HG02763 (cell line): ENCODE data around the gene HES5.
"Not testable (repeated sequence)": the region's sequence is repeated elsewhere in the genome, so short reads cannot be mapped to it uniquely, and the experiment has no call there.

Source experiments
- ATAC-seq: cut with Tn5 transposase; IDR thresholded peaks from one replicate; pipeline ENCODE4 v1.9.1; 2021; ENCODE audit warnings: mild to moderate bottlenecking, moderate library complexity; ENCODE audit not compliant: unreplicated experiment

HES5 gene, protein sequence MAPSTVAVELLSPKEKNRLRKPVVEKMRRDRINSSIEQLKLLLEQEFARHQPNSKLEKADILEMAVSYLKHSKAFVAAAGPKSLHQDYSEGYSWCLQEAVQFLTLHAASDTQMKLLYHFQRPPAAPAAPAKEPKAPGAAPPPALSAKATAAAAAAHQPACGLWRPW

DNA sequence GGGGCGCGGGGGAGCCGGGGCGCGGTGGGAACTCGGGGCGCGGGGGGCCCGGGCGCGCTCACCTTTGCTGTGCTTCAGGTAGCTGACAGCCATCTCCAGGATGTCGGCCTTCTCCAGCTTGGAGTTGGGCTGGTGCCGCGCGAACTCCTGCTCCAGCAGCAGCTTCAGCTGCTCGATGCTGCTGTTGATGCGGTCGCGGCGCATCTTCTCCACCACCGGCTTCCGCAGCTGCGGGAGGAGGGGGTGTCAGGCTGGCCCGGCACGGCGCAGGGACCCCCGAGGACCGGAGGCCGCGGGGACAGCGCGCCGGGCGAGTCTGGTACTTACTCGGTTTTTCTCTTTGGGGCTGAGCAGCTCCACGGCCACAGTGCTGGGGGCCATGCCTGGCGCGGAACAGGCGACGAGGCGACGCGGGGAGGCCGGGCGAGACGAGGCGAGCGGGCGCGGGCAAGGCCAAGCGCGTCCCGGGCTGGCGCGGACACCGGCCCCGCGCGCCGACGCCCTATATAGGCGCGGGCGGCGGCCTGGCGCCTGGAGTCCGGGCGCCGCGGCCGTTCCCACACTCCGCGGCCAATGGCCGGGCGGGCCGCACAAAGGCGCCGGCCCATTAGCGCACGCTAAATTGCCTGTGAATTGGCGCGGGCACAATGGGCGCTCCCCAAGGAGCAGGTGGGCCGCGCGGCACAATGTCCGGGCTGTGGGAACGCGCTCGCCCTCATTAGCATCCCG lies at the start of gene HES5:
Gene HES5, minus strand, starts transcription at position 480 of the 729 bp plus-strand sequence. Its CDS starts 99 bp downstream, at position 381.
- no peak for ATAC-seq

DNA sequence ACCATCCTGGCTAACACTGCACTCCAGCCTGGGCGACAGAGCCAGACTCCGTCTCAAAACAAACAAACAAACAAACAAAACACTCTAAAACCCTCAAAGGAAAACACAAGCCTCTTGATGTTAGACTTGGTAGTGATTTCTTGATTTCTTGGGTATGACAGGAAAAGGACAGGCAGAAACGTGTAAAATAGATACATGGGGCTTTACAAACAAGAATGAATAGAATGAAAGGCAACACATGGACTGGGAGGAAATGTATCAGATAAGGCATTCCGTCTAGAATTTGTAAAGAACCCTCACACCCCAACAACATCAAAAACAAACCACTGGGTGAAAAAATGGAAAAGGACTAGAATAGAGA lies 48.7 kb upstream of the HES5 start:
- ATAC-seq, result no peak

DNA sequence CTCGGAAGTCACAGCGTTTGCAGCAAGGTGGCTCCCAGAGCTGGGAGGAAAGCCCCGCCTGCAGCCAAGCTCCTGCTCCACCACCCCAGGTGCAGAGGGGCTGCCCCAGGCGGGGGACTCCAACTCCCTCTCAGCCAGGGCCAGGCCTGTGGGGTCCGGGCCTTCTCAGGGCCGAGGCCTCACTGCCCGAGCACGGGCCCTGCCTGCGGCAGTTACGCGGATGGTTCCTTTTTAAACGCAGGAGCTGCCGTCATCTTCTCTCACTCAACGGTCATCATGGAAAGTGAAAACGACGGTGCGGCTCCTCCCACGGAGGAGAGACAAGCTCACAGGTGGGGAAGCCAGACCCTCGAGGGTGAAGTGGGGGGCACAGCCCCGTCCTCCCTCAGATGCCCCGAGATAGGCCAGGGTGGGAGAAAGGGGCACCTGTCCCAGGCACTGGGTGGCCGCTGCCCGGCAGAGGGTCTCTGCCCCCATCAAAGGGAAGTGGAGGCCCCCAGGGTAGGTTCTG lies 47.6 kb upstream of the HES5 start:
- not testable (repeated sequence) for ATAC-seq

DNA sequence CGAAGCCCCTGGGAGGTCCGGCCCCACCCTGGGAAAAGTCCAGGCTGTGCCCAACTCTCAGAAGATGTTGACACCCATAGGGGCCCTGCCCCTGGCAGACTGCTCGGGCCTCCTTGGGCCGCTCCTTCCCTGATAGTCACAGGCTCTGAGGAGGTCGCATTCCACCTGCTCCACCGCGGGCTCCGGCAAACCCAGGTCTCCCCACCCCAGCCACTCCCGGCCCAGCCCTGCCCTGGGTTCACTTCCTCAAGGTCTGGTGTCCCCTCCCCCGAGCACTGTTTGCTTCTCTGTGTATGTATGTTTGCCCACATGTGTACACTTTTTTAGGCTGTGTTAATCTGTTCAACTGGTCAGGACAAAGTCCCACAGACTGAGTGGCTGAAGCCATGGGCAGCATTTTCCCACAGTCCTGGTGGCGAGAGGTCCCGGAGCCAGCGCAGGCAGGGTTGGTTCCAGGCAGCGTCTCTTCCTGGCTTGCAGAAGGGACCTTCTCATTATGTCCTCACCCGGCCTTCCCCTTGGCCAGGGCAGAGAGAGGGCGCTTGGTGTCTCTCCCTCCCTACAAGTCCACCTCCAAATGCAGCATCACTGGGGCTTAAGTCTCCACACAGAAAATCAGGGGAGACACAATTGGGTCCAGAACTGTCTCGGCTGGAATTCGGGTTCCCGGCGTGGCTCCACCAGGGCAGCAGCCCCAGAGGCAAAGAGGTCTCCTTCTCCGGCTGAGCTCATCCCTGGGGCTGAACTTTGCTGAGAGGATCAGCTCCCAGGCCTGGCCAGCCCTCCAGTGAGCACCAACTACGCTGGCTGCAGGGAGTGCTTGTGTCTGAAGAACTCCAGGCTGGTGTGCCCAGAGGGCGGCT lies 46.0 kb upstream of the HES5 start:
- no peak for ATAC-seq

DNA sequence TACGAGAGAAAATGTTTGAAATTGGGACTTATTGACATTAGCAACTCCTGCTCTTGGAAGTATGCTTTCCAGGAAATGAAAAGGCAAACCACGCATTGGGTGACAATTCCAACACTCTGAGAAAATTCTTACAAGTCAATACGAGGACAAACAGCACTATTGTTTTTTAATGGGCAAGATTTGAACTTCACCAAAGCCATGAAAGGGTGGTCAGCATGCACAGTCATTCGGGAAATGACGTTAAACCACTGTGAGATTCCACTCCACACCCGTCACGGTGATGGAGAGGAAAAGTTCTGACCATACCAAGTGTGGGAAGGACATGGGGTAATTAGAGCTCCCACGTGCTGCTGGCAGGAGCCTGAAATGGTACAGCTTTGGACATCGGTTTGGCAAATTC lies 44.3 kb upstream of the HES5 start:
- no peak for ATAC-seq

DNA sequence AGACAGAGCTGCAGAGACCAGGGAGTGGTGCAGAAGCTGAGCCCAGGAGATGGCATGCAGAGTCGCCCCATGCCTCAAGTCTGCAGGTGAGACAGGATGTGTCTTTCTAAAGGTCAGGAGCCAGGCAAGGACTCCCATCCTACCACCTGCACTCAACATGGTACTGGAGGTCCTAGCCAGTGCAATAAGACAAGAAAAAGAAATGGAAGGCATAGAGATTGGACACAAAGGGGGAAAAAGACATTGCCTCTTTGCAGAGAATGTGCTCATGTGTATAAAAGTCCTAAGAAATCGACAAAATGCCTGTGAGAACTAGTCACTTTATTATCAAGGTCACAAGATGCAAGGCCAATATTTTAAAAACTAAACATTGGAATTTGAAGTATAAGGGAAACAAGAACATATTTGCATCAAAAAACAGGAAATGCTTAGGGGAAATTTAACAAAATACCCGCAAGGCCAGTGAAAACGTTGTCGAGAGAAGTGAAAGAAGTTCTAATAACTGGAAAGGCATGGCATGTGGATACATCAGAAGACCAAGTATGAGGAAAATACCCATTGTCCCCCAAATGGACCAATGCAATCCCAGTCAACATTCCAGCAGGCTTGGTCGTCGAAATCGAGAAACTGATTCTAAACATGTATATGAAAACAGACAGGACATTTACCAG lies 43.3 kb upstream of the HES5 start:
- ATAC-seq, result no peak

DNA sequence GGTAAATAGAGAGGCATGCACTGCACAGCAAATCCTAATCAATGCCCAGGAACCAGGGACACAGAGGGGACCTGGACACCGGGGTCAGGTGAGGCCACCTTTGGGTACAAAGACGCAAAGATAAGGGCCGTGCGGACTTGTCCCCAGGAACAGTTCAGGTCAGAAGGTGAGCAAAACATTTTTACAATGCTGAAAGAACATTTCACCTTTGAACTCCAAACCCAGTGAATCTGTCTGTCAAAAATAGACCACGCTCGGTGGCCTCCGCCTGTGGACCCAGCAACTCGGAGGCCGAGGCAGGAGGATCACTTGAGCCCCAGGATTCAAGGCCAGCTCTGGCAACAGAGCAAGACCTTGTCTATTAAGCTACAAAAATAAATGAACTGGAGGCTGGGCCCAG lies 41.3 kb upstream of the HES5 start:
- no peak for ATAC-seq

DNA sequence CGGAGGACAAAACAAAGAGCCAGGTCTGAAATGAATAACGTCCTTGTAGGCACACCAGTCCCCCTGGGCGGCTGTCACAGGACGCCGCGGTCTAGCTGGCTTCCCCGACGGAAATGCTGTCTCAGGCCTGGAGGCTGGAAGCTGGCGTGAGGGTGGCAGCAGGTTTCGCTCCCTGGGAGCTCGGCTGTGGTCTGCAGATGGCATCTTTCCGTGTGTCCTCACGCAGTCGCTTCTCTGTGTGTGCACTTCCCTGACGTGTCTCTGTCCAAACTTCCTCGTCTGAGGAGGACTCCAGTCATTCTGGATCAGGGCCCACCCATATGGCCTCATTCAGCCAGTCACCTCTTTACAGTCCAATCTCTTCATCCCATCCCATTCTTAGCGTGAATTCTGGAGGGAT lies 40.3 kb upstream of the HES5 start:
- no peak for ATAC-seq

DNA sequence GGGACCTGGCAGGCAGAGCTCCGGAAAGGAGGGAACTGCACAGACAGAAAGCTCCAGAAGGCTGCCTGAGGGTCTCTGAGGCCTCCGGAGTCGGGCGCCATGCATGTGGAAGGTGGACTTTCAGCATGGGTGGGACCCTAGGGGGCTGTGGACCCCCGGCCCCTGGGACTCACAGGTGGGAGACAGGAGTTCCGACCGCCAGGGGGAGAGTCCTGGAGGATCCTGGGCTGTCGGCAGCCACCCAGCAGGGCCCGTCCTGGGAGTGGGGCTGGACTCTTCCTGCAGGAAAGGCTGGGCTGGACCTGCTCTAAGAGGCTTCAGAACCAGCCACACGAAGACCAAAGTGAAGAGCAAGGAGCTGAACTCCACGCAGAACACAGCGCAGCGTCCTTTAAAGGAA lies 39.6 kb upstream of the HES5 start:
- ATAC-seq, result not testable (repeated sequence)

DNA sequence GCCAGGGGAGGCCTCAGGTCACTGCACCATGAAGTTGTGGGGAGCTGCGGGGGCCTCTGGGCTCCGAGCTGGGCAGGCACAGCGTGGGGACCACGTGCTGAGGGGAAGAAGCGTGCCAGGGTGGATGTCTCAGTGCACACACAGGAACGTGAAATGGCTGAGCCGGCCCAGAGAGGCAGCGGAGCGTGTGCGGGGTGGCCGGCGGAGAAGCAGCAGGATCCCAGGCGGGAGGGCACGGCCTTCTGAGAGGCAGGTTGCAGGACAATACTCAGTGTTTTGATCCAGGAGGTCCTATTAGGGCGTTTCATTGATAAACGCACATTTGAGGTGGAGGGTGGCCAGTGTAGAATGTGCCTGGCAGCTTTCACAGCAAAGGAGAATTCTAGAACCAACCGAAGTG lies 39.0 kb upstream of the HES5 start:
- ATAC-seq, result no peak

DNA sequence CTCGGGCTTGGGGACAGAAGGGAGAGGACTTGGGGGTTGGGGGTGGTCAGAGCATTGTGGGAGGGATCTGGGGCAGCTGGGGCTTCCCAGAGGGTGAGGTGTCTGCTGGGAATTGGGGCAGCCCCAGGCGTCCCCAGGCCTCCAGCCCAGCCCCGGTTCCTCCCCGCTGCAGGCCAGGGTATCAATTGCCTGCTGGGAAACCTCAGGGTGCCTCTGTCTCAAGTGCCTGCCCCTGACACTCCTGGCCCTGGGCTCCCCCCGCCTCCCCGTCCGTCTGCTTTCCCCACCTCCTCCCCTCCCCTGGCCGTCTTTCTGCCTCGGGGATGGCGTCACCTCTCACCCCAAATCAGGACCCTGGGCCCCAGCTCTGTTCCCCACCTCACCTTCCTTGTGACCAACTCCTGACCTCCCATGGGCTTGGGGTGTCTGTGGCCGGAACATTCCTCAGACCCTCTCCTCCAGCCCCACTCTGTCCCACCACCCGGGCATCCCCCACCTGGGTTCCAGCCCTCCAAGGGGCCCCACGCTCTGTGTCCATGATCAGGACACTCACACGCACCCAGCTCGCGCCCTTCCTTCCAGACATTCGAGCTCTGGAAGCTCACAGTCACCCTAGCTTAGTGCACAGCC lies 38.2 kb upstream of the HES5 start:
- ATAC-seq, result not testable (repeated sequence)

DNA sequence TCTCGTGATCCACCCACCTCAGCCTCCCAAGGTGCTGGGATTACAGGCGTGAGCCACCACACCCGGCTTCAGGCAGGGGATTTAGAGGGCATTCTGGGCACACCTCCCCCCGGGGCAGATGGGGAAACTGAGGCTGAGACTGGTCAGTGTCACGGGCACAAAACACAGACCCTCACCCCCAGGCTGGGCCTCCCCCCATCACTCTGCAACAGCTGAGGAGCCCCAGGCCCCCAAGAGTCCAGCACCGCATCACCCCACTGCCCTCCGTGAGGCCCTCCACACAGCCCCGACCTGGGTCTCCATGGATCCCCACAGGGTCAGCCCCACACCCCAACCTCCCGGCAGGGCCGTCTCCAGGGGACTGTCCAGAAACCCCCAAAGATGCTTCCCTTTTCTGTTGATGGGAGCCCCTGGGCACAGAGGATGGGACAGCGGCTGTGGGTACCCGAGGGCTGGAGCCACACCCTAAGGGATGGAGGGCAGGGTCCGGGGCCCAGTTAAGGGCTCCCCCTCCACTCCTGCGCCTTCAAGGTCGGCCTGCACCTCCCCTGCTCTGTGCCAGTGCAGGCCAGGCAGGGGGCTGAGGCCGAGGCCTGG lies 37.1 kb upstream of the HES5 start:
- ATAC-seq, result no peak

DNA sequence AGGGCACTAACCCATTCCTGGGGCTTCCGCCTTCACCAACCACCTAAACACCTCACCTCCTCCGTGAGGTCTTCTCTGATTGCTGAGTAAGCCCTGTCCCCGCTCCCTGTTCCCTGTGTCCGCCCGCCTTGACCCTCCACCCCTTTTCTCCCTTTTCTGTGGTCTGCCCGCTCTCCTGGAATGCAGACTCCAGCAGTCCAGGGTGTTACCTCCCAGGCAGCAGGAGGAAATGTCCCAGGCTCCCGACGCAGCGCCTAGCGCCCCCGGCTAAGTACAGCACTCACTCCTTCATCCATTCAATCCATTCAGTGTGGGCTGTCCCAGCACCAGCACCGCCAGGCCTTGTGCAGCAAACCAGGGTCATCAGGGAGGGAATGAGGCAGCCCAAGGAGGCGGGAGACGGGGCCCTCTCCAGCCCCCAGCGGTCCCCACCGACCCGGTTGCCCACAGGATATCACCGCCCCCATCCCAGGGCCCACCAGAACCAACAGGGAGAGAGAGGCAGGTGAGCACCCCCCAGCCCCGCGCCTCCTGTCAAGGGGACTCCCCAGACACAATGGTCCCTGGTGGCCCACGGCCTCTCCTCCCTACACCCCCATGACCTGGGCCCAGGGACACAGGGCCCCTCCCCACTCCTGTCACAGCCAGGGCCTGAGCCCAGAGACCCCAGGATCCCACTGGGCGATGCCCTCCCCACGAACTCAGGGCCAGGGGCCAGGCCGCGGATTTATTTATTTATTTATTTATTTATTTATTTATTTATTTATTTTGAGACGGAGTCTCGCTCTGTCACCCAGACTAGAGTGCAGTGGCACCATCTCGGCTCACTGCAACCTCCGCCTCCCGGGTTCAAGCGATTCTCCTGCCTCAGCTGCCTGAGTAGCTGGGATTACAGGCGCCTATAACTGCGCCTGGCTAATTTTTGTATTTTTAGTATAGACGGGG lies 36.3 kb upstream of the HES5 start:
- no peak for ATAC-seq

DNA sequence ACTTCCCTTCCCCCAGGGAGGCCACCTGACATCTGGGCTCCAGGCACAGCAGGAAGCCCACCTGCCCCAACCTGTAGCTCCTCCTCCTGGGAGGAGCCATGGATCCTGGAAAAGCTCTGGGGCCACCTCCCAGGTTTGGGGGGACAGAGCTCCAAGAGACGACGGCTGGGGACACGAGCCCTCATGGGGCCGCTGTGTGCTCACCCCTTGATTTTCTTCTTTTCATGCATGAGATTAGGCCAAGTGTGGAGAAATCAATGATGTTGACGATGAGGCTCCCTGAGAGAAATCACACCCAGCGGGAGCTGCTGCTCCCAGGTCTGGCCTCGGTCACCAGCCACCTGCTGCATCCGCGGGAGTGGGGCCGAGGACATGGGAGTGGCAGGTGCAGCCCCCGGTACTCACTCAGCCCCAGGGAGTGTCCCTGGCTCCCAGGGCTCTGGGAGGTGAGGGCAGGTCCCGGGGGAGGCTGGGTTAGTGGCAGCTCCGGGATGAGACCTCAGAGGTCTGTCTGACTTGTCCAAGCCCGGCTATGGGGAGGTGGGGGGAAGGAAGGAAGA lies 34.8 kb upstream of the HES5 start:
- no peak for ATAC-seq

DNA sequence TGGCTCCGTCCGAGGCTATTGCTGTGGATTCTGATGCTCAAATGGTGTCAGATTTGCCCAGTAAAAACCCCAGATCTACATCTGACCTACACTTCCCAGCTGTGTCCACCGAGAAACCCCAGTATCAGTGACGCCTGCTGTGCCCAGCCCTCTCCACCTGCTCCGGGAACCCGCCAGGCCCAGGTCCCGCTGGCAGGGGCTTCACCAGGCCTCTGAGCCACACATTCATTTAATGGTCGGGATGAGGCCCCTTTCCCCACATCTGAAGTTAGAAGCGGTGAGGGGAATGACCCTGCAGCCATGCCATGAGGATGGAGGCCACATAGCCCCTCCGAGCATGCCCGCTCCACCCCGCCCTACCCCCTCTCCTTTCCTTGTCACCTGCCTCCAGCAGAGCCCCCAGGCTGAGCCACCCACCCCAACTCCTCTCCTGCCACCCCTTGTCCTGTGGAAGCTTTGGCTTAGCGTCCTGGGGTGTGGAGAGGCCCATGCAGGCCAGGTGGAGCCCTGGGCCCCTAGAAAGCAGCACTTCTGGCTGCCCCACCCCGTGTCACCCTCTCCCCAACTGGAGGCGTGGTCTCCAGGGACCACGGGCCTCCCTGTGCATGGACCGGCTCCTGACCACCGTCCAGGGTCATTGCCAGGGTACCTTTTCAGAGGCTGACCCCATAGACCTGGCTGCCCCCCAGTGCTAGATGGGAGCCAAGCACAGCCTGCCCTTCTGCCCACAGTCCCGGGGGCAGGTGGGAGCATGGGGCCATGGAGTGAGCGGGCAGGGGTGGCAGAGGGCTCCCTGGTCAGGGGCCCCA lies 34.1 kb upstream of the HES5 start:
- ATAC-seq, result no peak

DNA sequence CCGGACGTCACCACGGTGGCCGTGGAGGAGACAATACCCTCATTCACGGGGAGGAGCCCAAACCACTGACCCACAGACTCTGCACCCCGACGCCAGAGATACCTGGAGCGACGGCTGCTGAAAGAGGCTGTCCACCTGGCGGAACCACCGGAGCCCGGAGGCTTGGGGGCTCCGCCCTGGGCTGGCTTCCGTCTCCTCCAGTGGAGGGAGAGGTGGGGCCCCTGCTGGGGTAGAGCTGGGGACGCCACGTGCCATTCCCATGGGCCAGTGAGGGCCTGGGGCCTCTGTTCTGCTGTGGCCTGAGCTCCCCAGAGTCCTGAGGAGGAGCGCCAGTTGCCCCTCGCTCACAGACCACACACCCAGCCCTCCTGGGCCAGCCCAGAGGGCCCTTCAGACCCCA lies 33.1 kb upstream of the HES5 start:
- ATAC-seq, result no peak

DNA sequence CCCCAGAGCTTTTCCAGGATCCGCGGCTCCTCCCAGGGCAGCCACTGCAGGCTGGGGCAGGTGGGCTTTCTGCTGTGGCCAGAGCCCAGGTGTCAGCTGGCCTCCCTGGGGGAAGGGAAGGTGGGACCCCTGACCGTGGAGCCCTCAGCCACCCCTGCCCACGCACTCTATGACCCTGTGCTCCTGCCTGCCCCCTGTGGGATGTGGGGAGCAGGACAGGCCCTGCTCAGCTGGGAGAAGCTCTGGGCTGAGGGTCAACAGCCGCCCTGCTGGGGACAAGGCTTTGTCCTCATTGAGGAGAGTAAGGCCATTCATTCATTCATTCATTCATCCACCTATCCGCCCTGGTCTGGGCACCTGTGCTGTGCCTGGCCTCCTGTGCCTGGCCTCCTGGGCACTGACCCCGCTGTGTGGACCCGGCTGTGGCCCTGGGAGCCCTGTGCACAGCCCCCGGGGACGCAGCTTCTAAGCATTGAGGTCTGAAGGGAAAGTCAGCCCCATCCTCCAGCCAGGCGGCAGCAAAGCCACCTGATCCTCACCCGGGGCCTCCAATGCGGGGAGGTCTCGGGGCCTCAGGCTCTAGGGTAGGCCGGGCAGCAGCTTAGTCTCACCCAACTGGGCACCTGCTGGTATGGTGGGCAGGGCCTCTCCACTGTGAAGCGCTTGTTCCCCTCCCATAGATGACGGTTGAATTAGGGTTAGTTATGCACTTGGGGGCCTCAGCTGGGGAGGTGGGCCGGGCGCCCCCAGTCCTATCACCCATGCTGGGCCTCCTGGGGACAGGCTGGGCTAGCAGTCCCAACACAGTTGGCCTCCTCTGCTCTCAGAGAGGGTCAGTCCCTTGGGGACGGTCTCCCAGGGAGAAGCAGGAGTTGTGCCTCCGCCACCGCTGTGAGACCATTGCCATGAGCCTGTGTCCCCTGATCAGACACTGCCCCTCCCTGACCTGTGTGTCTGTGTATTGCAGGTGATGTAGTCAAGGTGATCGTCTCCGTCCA lies 32.1 kb upstream of the HES5 start:
- ATAC-seq, result no peak
